Keratinocyte (primary cell): Measurements from ENCODE around the gene RANBP3. TPM values are rescaled to one million over a fixed set of nuclear protein-coding genes. Genes with fewer than 3 reads are reported as not detected.

Experiments
- DNase-seq: peaks from one replicate; pipeline ENCODE4 v3.0.0-alpha.2; 2011; ENCODE audit warnings: low read depth, missing footprints, low spot score
- FAIRE-seq: peaks from 2 replicates; lab custom pipeline; 2011; peaks lifted over from hg19 to GRCh38; lab: Jason Lieb, UNC
- H2AFZ ChIP-seq: 2 replicates; pipeline ENCODE4 v1.6.0; 2012; ENCODE audit warnings: low read length, control low read depth, inconsistent platforms; ENCODE audit not compliant: control insufficient read depth
- H3K27ac ChIP-seq: 2 replicates; pipeline ENCODE4 v1.5.1; 2011; ENCODE audit warnings: low read length; ENCODE audit not compliant: control insufficient read depth, insufficient read depth
- H3K27me3 ChIP-seq: 3 replicates; pipeline ENCODE4 v1.6.0; 2011; ENCODE audit warnings: low read length; ENCODE audit not compliant: control insufficient read depth, insufficient read depth; ENCODE audit errors: extremely low read depth
- H3K36me3 ChIP-seq, 2 experiments: 2 replicates in 1 of 2; 3 replicates in 1 of 2; pipeline ENCODE4 v1.5.1; 2011; ENCODE audit warnings: low read length in 2 of 2, mild to moderate bottlenecking in 1 of 2; ENCODE audit not compliant: control insufficient read depth in 2 of 2, insufficient read depth in 2 of 2; ENCODE audit errors: extremely low read depth in 1 of 2
- H3K4me1 ChIP-seq: 3 replicates; pipeline ENCODE4 v1.5.1; 2011; ENCODE audit warnings: low read length; ENCODE audit not compliant: control insufficient read depth, insufficient read depth; ENCODE audit errors: extremely low read depth
- H3K4me2 ChIP-seq: 3 replicates; pipeline ENCODE4 v1.6.0; 2011; ENCODE audit warnings: low read depth, low read length; ENCODE audit not compliant: control insufficient read depth, insufficient read depth; ENCODE audit errors: extremely low read depth
- H3K4me3 ChIP-seq, 3 experiments: fragments of 200-600 bp in 1 of 3; sonication (generic) in 1 of 3; 2 replicates in 2 of 3; 3 replicates in 1 of 3; pipeline ENCODE4 v1.5.1; 2011 to 2016; ENCODE audit warnings: low read length in 3 of 3, mild to moderate bottlenecking in 3 of 3, control low read depth in 2 of 3, inconsistent platforms in 1 of 3, low read depth in 1 of 3, mixed read lengths in 1 of 3, mixed run types in 1 of 3, moderate library complexity in 1 of 3; ENCODE audit not compliant: control insufficient read depth in 2 of 3, insufficient read depth in 2 of 3; ENCODE audit errors: extremely low read depth in 1 of 3
- H3K79me2 ChIP-seq: 2 replicates; pipeline ENCODE4 v1.6.0; 2012; ENCODE audit warnings: low read length; ENCODE audit not compliant: control insufficient read depth, insufficient read depth
- H3K9ac ChIP-seq: 3 replicates; pipeline ENCODE4 v1.6.0; 2011; ENCODE audit warnings: low read length; ENCODE audit not compliant: control insufficient read depth, insufficient read depth; ENCODE audit errors: extremely low read depth
- H3K9me1 ChIP-seq: 3 replicates; pipeline ENCODE4 v1.6.0; 2011; ENCODE audit warnings: low read length; ENCODE audit not compliant: control insufficient read depth, insufficient read depth; ENCODE audit errors: extremely low read depth
- H3K9me3 ChIP-seq: 2 replicates; pipeline ENCODE4 v1.5.1; 2012; ENCODE audit warnings: low read depth, low read length; ENCODE audit not compliant: control insufficient read depth
- H4K20me1 ChIP-seq: 3 replicates; pipeline ENCODE4 v1.6.0; 2011; ENCODE audit warnings: low read length; ENCODE audit not compliant: control insufficient read depth, insufficient read depth; ENCODE audit errors: extremely low read depth
- CTCF ChIP-seq, 3 experiments: IDR thresholded peaks in 1 of 3; conservative IDR thresholded peaks in 1 of 3; optimal IDR thresholded peaks in 1 of 3; 2 replicates in 2 of 3; 3 replicates in 1 of 3; pipeline versions ENCODE3 to v1.5.1; 2011; ENCODE audit warnings: low read length in 3 of 3, mild to moderate bottlenecking in 3 of 3, moderate library complexity in 2 of 3, control low read depth in 1 of 3, inconsistent platforms in 1 of 3; ENCODE audit not compliant: insufficient read depth in 2 of 3; ENCODE audit errors: extremely low read depth in 1 of 3
- EZH2 ChIP-seq: IDR thresholded peaks from one replicate; pipeline ENCODE4 v1.6.1; 2012; ENCODE audit warnings: inconsistent platforms, mild to moderate bottlenecking, low read length, moderate library complexity
- dilution Hi-C: fragments of 300-500 bp; cut with MboI; formaldehyde crosslinking; loops from one replicate; pipeline ENCODE4 v1.7.0; 2020; ENCODE audit warnings: low sequenced_read_pairs; ENCODE audit not compliant: extremely low pct_ligation_motif_present
- polyA plus RNA-seq, 5 experiments: library from polyadenylated mRNA; depleted of rRNA in 3 of 5; stranded (reverse) in 3 of 5; stranded (forward) in 1 of 5; unstranded in 1 of 5; fragments of >200 nt; gene quantifications; 1 replicate in 1 of 5; 2 replicates in 3 of 5; 3 replicates in 1 of 5; pipeline versions ENCODE4 v1.2.1 to v1.2.3, GENCODE V29; 2011 to 2012; ENCODE audit warnings: missing spikeins in 2 of 5, low read depth in 1 of 5, low replicate concordance in 1 of 5

The RANBP3 gene
- polyA plus RNA-seq, 1 donor (not counting 4 experiments of a cell fraction or from before 2014, with no cell fraction given), result 36.4 TPM

- no peaks in the 10 kb centered on the region for H3K27me3 ChIP-seq
- FAIRE-seq, result no peak
- peaks cover 23 to 53% of the 10 kb centered on the region in 2 experiments for H3K36me3 ChIP-seq
- dilution Hi-C loops, result no loop called here
- H3K9me1 ChIP-seq, result no peaks in the 10 kb centered on the region
- no peaks in the 10 kb centered on the region for H3K9me3 ChIP-seq
- DNase-seq, result no peak
- no peak overlapping the region for H3K4me3 ChIP-seq
- H3K27ac ChIP-seq, result no peak overlapping the region
- H4K20me1 ChIP-seq, result no peaks in the 10 kb centered on the region
- TF ChIP-seq EZH2, result no peak
- no peak for TF ChIP-seq CTCF (optimal IDR thresholded peaks at IDR 0.05 in 1 of 3, IDR thresholded peaks at IDR 0.05 in 1 of 3, conservative IDR thresholded peaks at IDR 0.05 in 1 of 3; ENCODE audit: extremely low read depth in 1 of 3, insufficient read depth in 2 of 3, low read length in 3 of 3)
- H2AFZ ChIP-seq, result no peak overlapping the region
- H3K4me2 ChIP-seq, result no peak overlapping the region
- no peaks in the 10 kb centered on the region for H3K79me2 ChIP-seq
- H3K4me1 ChIP-seq, result no peaks in the 10 kb centered on the region
- H3K9ac ChIP-seq, result no peak overlapping the region
Measured at GRCh38 chr19:5921516-5922160, 56.3 kb downstream of the RANBP3 start.

DNA sequence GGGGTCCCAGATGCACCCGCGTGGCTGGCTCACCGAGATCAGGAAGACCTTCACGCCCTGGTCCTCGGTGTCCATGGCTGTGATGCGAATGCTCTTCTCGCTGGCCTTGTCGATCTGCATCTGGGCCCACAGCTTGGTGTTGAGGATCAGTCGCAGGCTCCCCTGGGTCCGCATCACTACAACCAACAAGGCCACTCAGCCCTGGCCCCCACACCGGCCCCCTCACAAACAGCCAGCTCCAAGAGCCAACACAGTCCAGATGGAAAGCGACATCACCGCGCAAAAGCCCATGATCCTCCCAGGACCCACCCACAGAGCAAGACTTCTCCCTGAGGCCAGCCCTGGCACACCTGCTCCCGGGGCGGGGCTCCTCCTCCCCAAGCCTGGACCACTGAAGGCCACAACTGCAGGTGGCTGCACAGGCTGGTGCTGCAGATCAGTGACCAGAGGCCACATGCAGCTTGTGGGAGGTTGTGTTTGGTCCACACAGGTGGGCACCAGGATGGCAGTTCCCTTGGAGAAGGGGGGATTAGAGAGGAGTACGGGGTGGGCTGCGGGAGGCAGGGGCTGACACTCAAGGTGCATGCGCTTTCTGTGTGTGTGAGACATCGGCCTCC lies 59.4 kb downstream of the RANBP3 start:
- dilution Hi-C loops, result no loop called here
- no peaks in the 10 kb centered on the region for H3K79me2 ChIP-seq
- H2AFZ ChIP-seq, result no peak overlapping the region
- H3K4me1 ChIP-seq, result peaks cover 11% of the 10 kb centered on the region
- no peaks in the 10 kb centered on the region for H3K9me1 ChIP-seq
- peaks cover 21 to 31% of the 10 kb centered on the region in 2 experiments for H3K36me3 ChIP-seq
- H3K4me2 ChIP-seq, result no peak overlapping the region
- TF ChIP-seq CTCF (optimal IDR thresholded peaks at IDR 0.05 in 1 of 3, IDR thresholded peaks at IDR 0.05 in 1 of 3, conservative IDR thresholded peaks at IDR 0.05 in 1 of 3; ENCODE audit: extremely low read depth in 1 of 3, insufficient read depth in 2 of 3, low read length in 3 of 3), result no peak
- TF ChIP-seq EZH2, result no peak
- no peak for DNase-seq
- no peaks in the 10 kb centered on the region for H4K20me1 ChIP-seq
- H3K9ac ChIP-seq, result no peak overlapping the region
- no peaks in the 10 kb centered on the region for H3K9me3 ChIP-seq
- no peaks in the 10 kb centered on the region for H3K27me3 ChIP-seq
- H3K27ac ChIP-seq, result no peak overlapping the region
- no peak for FAIRE-seq
- H3K4me3 ChIP-seq, result no peak overlapping the region
